Fibroblast of pulmonary artery (primary cell): ENCODE results near the gene TICAM1.
"Not testable (repeated sequence)": the region's sequence is repeated elsewhere in the genome, so short reads cannot be mapped to it uniquely, and the experiment has no call there.

Experiments used
- DNase-seq: peaks from one replicate; pipeline ENCODE4 v3.0.0-alpha.2; 2010; ENCODE audit warnings: low read depth
- H3K4me3 ChIP-seq: replicated peaks from 2 replicates; pipeline ENCODE4 v1.5.1; 2011; ENCODE audit warnings: low read depth, mild to moderate bottlenecking, control low read depth, low read length, moderate library complexity
- CTCF ChIP-seq: IDR thresholded peaks from 2 replicates; pipeline ENCODE4 v1.5.1; 2011; ENCODE audit warnings: mild to moderate bottlenecking, control low read depth, low read length, inconsistent platforms; ENCODE audit errors: missing control alignments

TICAM1 gene

DNA sequence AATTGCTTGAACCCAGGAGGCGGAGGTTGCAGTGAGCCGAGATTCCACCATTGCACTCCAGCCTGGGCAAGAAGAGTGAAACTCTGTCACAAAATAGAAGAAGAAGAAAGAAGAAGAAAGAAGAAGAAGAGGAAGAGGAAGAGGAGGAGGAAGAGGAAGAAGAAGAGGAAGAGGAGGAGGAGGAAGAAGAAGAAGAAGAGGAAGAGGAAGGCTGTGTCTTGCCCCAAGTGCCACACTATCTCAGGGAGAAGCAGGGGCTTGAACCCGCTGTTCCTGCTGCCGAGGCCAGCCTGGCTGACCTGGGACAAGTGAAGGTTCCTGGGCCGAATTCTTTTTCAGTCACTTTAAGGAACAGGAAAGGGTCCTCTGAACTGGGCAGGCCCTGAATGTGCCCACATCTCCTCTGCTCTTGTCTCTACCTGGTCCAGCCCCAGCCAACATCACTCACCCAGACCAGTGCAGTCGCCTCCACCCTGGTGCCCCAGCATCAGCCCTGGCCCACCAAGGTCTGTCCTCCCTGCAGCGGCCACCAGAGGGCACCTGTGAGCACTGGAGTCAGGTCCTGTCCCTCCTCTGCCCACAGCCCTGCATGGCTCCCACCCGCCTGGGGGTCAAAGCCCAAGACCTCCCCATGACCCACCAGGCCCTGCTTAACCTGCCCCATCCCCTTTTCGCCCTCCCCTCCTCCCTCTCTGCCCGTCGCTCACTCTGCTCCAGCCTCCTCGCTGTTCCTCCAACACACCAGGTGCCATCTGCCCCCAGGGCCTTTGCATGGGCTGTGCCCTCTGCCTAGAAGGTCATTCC, 20.0 kb downstream of the TICAM1 start:
- no peak overlapping the region for H3K4me3 ChIP-seq
- peak; percentile 86 for TF ChIP-seq CTCF
- peak; percentile 72 for DNase-seq

- no peak for TF ChIP-seq CTCF
- H3K4me3 ChIP-seq, result no peak overlapping the region
- DNase-seq, result no peak
These were observed 24.3 kb downstream of the TICAM1 start for GRCh38 chr19:4807188-4807587.

- no peak for TF ChIP-seq CTCF
- H3K4me3 ChIP-seq, result no peak overlapping the region
- no peak for DNase-seq
These were observed 25.1 kb downstream of the TICAM1 start for GRCh38 chr19:4806384-4806783.

GRCh38 chr19:4805140-4805539, 26.4 kb downstream of the TICAM1 start:
- H3K4me3 ChIP-seq, DNase-seq: not testable (repeated sequence)

DNA sequence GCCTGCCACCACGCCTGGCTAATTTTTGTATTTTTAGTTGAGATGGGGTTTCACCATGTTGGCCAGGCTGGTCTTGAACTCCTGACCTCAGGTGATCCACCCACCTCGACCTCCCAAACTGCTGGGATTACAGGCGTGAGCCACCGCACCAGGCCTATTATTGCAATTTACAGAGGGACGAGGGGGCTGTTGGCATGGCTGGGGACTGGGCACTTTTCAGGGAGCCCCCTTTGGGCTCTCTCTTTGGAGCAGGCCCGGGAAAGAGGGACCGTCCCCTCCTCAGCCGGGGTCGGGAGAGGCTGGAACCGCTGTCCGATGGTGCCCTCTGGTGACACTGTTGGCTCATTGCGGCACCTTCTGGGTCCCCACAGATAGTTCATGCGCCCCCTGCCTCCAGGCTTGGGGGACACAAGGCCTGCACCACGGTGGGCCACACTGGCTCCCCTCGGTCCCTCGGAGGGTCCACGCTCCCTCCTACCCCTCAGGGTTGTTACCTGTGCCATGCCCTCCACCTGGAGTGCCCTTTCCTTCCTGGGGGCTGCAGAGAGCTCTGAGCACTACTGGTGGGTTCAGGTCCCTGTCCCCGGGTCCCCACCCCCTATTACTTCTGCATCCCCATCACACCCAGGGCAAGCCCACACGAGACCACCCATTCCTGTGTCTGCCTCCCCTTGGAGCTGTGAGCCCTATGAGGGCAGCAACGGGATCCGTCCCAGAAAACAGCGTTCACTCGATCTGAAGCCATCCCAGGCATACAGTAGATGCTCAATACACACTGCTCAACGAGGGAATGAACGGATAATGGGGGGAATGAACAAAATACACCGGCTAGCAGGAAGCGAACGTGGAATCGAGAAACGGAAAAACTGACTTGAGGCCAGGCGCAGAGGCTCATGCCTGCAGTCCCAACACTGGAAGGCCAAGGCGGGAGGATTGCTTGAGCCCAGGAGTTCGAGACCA, 27.5 kb downstream of the TICAM1 start:
- H3K4me3 ChIP-seq, result no peak overlapping the region
- DNase-seq, result peak; percentile 44
- peak; percentile 72 for TF ChIP-seq CTCF

- no peak overlapping the region for H3K4me3 ChIP-seq
- no peak for DNase-seq
- no peak for TF ChIP-seq CTCF
These were observed 28.8 kb downstream of the TICAM1 start for GRCh38 chr19:4802711-4803110.

DNA sequence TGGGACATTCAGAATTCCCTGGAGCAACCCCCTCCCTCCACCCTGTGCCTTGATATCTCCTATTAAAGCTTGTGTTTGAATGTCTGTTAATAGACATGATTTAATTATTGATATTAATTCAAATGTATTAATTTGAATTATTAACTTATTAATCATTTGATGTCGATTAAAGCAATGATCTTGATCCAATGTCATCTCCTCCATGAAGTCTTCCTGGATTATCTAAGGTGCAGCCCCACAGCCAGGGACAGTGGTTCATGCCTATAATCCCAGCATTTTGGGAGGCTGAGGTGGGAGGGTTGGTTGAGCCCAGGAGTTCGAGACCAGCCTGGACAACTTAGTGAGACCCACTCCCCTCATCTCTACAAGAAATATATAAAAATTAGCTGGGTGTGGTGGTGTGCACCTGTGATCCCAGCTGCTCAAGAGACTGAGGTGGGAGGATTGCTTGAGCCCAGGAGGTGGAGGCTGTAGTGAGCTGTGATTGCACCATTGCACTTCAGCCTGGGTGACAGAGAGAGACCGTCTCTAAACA, 30.4 kb downstream of the TICAM1 start:
- DNase-seq, result no peak
- H3K4me3 ChIP-seq, result no peak overlapping the region
- TF ChIP-seq CTCF, result no peak
